DOHH2 (cell line): Measurements from ENCODE around the gene DPH6.
"Not testable (repeated sequence)": the region's sequence is repeated elsewhere in the genome, so short reads cannot be mapped to it uniquely, and the experiment has no call there.

Experiments
- H3F3A ChIP-seq: fragments of 200-600 bp; sonication (generic), shearing (Covaris generic); 2 replicates; pipeline ENCODE4 v1.6.0; 2016; ENCODE audit warnings: antibody characterized with exemption, mild to moderate bottlenecking; ENCODE audit not compliant: control insufficient read depth, insufficient read depth
- H3K27ac ChIP-seq: fragments of 200-600 bp; sonication (generic); 2 replicates; pipeline ENCODE4 v1.5.1; 2014; ENCODE audit warnings: low read depth, mild to moderate bottlenecking, low read length, moderate library complexity
- H3K27me3 ChIP-seq: fragments of 200-600 bp; sonication (generic); 2 replicates; pipeline ENCODE4 v1.6.1; 2014; ENCODE audit warnings: mild to moderate bottlenecking, low read length, mixed read lengths; ENCODE audit not compliant: control insufficient read depth
- H3K36me3 ChIP-seq: fragments of 200-600 bp; sonication (generic); 2 replicates; pipeline ENCODE4 v1.6.1; 2014; ENCODE audit warnings: mild to moderate bottlenecking, low read length, moderate library complexity, mixed read lengths; ENCODE audit not compliant: control insufficient read depth
- H3K4me1 ChIP-seq: fragments of 200-600 bp; sonication (generic); 2 replicates; pipeline ENCODE4 v1.6.1; 2014; ENCODE audit warnings: mild to moderate bottlenecking, low read length, mixed read lengths; ENCODE audit not compliant: control insufficient read depth
- H3K4me2 ChIP-seq: fragments of 200-600 bp; sonication (generic); 2 replicates; pipeline ENCODE4 v1.6.0; 2014; ENCODE audit warnings: mild to moderate bottlenecking, low read length, moderate library complexity
- H3K4me3 ChIP-seq: fragments of 200-600 bp; sonication (generic); 2 replicates; pipeline ENCODE4 v1.5.1; 2014; ENCODE audit warnings: mild to moderate bottlenecking, low read length, mixed read lengths
- H3K79me2 ChIP-seq: fragments of 200-600 bp; sonication (generic); 2 replicates; pipeline ENCODE4 v1.6.1; 2014; ENCODE audit warnings: mild to moderate bottlenecking, low read length, mixed read lengths; ENCODE audit not compliant: control insufficient read depth
- H3K9me2 ChIP-seq: fragments of 200-600 bp; sonication (generic); replicated peaks from 2 replicates; pipeline ENCODE4 v1.6.1; 2014; ENCODE audit warnings: mild to moderate bottlenecking, low read length, mixed read lengths; ENCODE audit not compliant: control insufficient read depth
- H3K9me3 ChIP-seq: fragments of 200-600 bp; sonication (generic); 2 replicates; pipeline ENCODE4 v1.6.1; 2014; ENCODE audit warnings: antibody characterized with exemption, low read length, mixed read lengths; ENCODE audit not compliant: control insufficient read depth, insufficient read depth
- H4K20me1 ChIP-seq: fragments of 200-600 bp; sonication (generic); 2 replicates; pipeline ENCODE4 v1.6.0; 2014; ENCODE audit warnings: low read depth, mild to moderate bottlenecking, antibody characterized with exemption, low read length, moderate library complexity; ENCODE audit not compliant: control insufficient read depth, insufficient read depth
- CTCF ChIP-seq: fragments of 200-600 bp; sonication (generic); IDR thresholded peaks from one replicate; pipeline ENCODE4 v1.5.1; 2014; ENCODE audit warnings: antibody characterized with exemption, mild to moderate bottlenecking, low read depth, low read length; ENCODE audit not compliant: poor library complexity, severe bottlenecking
- EZH2phosphoT487 ChIP-seq: fragments of 200-600 bp; sonication (generic); IDR thresholded peaks from 2 replicates; pipeline ENCODE4 v1.6.1; 2017; ENCODE audit warnings: borderline replicate concordance, mild to moderate bottlenecking, antibody characterized with exemption, low read length, moderate library complexity, mixed read lengths

DPH6 gene

GRCh38 chr15:35443376-35443775 is 102.6 kb downstream of the DPH6 start:
- no peaks in the 10 kb centered on the region for H3K27me3 ChIP-seq
- no peak overlapping the region for H3K27ac ChIP-seq
- H4K20me1 ChIP-seq, result no peaks in the 10 kb centered on the region
- TF ChIP-seq CTCF (no peak), EZH2phosphoT487 (no peak)
- no peaks in the 10 kb centered on the region for H3K4me1 ChIP-seq
- H3K36me3 ChIP-seq, result no peaks in the 10 kb centered on the region
- H3K4me3 ChIP-seq, result no peak overlapping the region
- H3K79me2 ChIP-seq, result no peaks in the 10 kb centered on the region
- no peaks in the 10 kb centered on the region for H3K9me2 ChIP-seq
- no peak overlapping the region for H3K4me2 ChIP-seq
- no peaks in the 10 kb centered on the region for H3F3A ChIP-seq
- H3K9me3 ChIP-seq, result no peaks in the 10 kb centered on the region

- Histone ChIP-seq H3K27ac (no peak overlapping the region), H3F3A (no peaks in the 10 kb centered on the region), H4K20me1 (no peaks in the 10 kb centered on the region), H3K4me3 (no peak overlapping the region), H3K9me2 (no peaks in the 10 kb centered on the region), H3K4me1 (no peaks in the 10 kb centered on the region), H3K9me3 (no peaks in the 10 kb centered on the region), H3K36me3 (no peaks in the 10 kb centered on the region), H3K79me2 (no peaks in the 10 kb centered on the region), H3K27me3 (no peaks in the 10 kb centered on the region), H3K4me2 (no peak overlapping the region)
- no peak for TF ChIP-seq CTCF
- TF ChIP-seq EZH2phosphoT487, result no peak
These were observed 103.2 kb downstream of the DPH6 start for GRCh38 chr15:35442742-35443141.

- H3F3A ChIP-seq, H3K79me2 ChIP-seq, H3K36me3 ChIP-seq, H4K20me1 ChIP-seq, H3K9me3 ChIP-seq, H3K4me1 ChIP-seq, H3K27ac ChIP-seq, H3K9me2 ChIP-seq, H3K4me2 ChIP-seq, H3K4me3 ChIP-seq, H3K27me3 ChIP-seq: not testable (repeated sequence)
These were observed 104.7 kb downstream of the DPH6 start for GRCh38 chr15:35441279-35441678.

GRCh38 chr15:35440265-35440664 is 105.7 kb downstream of the DPH6 start:
- no peaks in the 10 kb centered on the region for H3K27me3 ChIP-seq
- H3K9me3 ChIP-seq, result no peaks in the 10 kb centered on the region
- H3K4me2 ChIP-seq, result no peak overlapping the region
- no peaks in the 10 kb centered on the region for H3K79me2 ChIP-seq
- no peaks in the 10 kb centered on the region for H4K20me1 ChIP-seq
- no peaks in the 10 kb centered on the region for H3K36me3 ChIP-seq
- H3K4me3 ChIP-seq, result no peak overlapping the region
- no peaks in the 10 kb centered on the region for H3K4me1 ChIP-seq
- TF ChIP-seq EZH2phosphoT487 (no peak), CTCF (no peak)
- no peak overlapping the region for H3K27ac ChIP-seq
- no peaks in the 10 kb centered on the region for H3K9me2 ChIP-seq
- H3F3A ChIP-seq, result no peaks in the 10 kb centered on the region
